Endothelial cell (in vitro differentiated cells): ENCODE data around the gene ACLY. TPM values are rescaled to one million over a fixed set of nuclear protein-coding genes. Genes with fewer than 3 reads are reported as not detected.

Experiments used
- DNase-seq: peaks from one replicate; pipeline ENCODE4 v3.0.0; 2021; ENCODE audit warnings: low spot score
- H3K27ac Mint-ChIP-seq: one replicate; pipeline ENCODE4 v1.8.0; 2021; ENCODE audit warnings: mixed read lengths, inconsistent platforms; ENCODE audit not compliant: unreplicated experiment
- H3K27me3 Mint-ChIP-seq: one replicate; pipeline ENCODE4 v1.8.0; 2021; ENCODE audit warnings: mild to moderate bottlenecking, moderate library complexity, mixed read lengths, inconsistent platforms; ENCODE audit not compliant: unreplicated experiment
- H3K36me3 Mint-ChIP-seq: one replicate; pipeline ENCODE4 v1.8.0; 2021; ENCODE audit warnings: mild to moderate bottlenecking, low read depth, mixed read lengths, inconsistent platforms; ENCODE audit not compliant: unreplicated experiment
- H3K4me1 Mint-ChIP-seq: one replicate; pipeline ENCODE4 v1.8.0; 2021; ENCODE audit warnings: mild to moderate bottlenecking, mixed read lengths, inconsistent platforms; ENCODE audit not compliant: unreplicated experiment
- H3K4me3 Mint-ChIP-seq: one replicate; pipeline ENCODE4 v1.8.0; 2021; ENCODE audit warnings: mild to moderate bottlenecking, mixed read lengths, inconsistent platforms; ENCODE audit not compliant: unreplicated experiment
- H3K9me3 Mint-ChIP-seq: one replicate; pipeline ENCODE4 v1.8.0; 2021; ENCODE audit warnings: mixed read lengths, inconsistent platforms; ENCODE audit not compliant: unreplicated experiment
- CTCF ChIP-seq: fragments of 200-600 bp; sonication (generic); IDR thresholded peaks from one replicate; pipeline ENCODE4 v1.5.0; 2021; ENCODE audit warnings: antibody characterized with exemption; ENCODE audit not compliant: unreplicated experiment
- total RNA-seq: library from RNA; stranded (reverse); fragmentation: NEBNext Ultra II Directional; extraction: Animal tissue kit (Norgen Biotek cat#: 25700); gene quantifications from one replicate; pipeline ENCODE4 v1.2.1, GENCODE V29; 2021; ENCODE audit not compliant: unreplicated experiment

The ACLY gene
- total RNA-seq, 1 donor from 2014 or later: 376 TPM

- no peaks in the 10 kb centered on the region for H3K9me3 Mint-ChIP-seq
- H3K27ac Mint-ChIP-seq: peak overlapping the region; percentile 36
- peaks cover 19% of the 10 kb centered on the region for H3K4me1 Mint-ChIP-seq
- peak overlapping the region; percentile 66 for H3K4me3 Mint-ChIP-seq
- TF ChIP-seq CTCF: no peak
- peak; percentile 29 for DNase-seq
- H3K36me3 Mint-ChIP-seq: peaks cover 17% of the 10 kb centered on the region
- peaks cover 30% of the 10 kb centered on the region for H3K27me3 Mint-ChIP-seq
These were observed 47.1 kb upstream of the ACLY start for GRCh38 chr17:41965694-41966462.

- Mint-ChIP-seq H3K4me1 (peaks cover 30% of the 10 kb centered on the region), H3K27me3 (peaks cover 17% of the 10 kb centered on the region), H3K4me3 (no peak overlapping the region), H3K27ac (no peak overlapping the region), H3K36me3 (peaks cover 5% of the 10 kb centered on the region), H3K9me3 (no peaks in the 10 kb centered on the region)
- peak; percentile 84 for DNase-seq
- TF ChIP-seq CTCF: peak; percentile 79
These were observed 44.1 kb upstream of the ACLY start for GRCh38 chr17:41962768-41963434.

GRCh38 chr17:41962111-41962510 is 43.4 kb upstream of the ACLY start:
- peaks cover 15% of the 10 kb centered on the region for H3K27me3 Mint-ChIP-seq
- peak overlapping the region; percentile 31 for H3K4me3 Mint-ChIP-seq
- H3K27ac Mint-ChIP-seq: no peak overlapping the region
- peaks cover 3% of the 10 kb centered on the region for H3K36me3 Mint-ChIP-seq
- no peak for TF ChIP-seq CTCF
- peaks cover 36% of the 10 kb centered on the region for H3K4me1 Mint-ChIP-seq
- DNase-seq: no peak
- H3K9me3 Mint-ChIP-seq: no peaks in the 10 kb centered on the region

GRCh38 chr17:41959336-41960095 is 40.8 kb upstream of the ACLY start:
- peaks cover 31% of the 10 kb centered on the region for H3K4me1 Mint-ChIP-seq
- peaks cover 6% of the 10 kb centered on the region for H3K27me3 Mint-ChIP-seq

More at GRCh38 chr17:41959336-41960095, 40.8 kb upstream of the ACLY start:
- H3K27ac Mint-ChIP-seq: peak overlapping the region; percentile 41
- DNase-seq: peak; percentile 65
- peak; percentile 28 for TF ChIP-seq CTCF
- no peaks in the 10 kb centered on the region for H3K9me3 Mint-ChIP-seq
- H3K36me3 Mint-ChIP-seq: peaks cover 3% of the 10 kb centered on the region
- no peak overlapping the region for H3K4me3 Mint-ChIP-seq
